Kidney glomerular epithelial cell (primary cell): ENCODE data around the gene RECQL.
"Not testable (repeated sequence)": the region's sequence is repeated elsewhere in the genome, so short reads cannot be mapped to it uniquely, and the experiment has no call there.

Experiments used
- DNase-seq: peaks from one replicate; lab custom pipeline; 2025; lab: John Stamatoyannopoulos, UW

RECQL gene

GRCh38 chr12:21502164-21502496 is 695 bp upstream of the RECQL start:
- DNase-seq = no peak

- no peak for DNase-seq
Measured at GRCh38 chr12:21500786-21501257, 613 bp downstream of the RECQL start.

- DNase-seq = no peak
Measured at GRCh38 chr12:21499765-21500164, 1.7 kb downstream of the RECQL start.

- DNase-seq = no peak
Measured at GRCh38 chr12:21485998-21486397, 15.4 kb downstream of the RECQL start.

- DNase-seq = no peak
Measured at GRCh38 chr12:21483531-21483930, 17.9 kb downstream of the RECQL start.

- DNase-seq = no peak
Measured at GRCh38 chr12:21478756-21479455, 22.5 kb downstream of the RECQL start.

GRCh38 chr12:21476949-21477348 is 24.5 kb downstream of the RECQL start:
- peak; percentile 57 for DNase-seq

GRCh38 chr12:21475552-21475951 is 25.9 kb downstream of the RECQL start:
- DNase-seq = no peak

- no peak for DNase-seq
Measured at GRCh38 chr12:21472197-21472823, 29.1 kb downstream of the RECQL start.

- no peak for DNase-seq
Measured at GRCh38 chr12:21471294-21471693, 30.1 kb downstream of the RECQL start.

GRCh38 chr12:21467334-21467733 is 34.1 kb downstream of the RECQL start:
- DNase-seq = not testable (repeated sequence)

- DNase-seq = no peak
Measured at GRCh38 chr12:21459474-21459873, 42.0 kb downstream of the RECQL start.

- DNase-seq = no peak
Measured at GRCh38 chr12:21456291-21456780, 45.1 kb downstream of the RECQL start.

- DNase-seq = no peak
Measured at GRCh38 chr12:21453312-21453852, 48.1 kb downstream of the RECQL start.

GRCh38 chr12:21451529-21451928 is 49.9 kb downstream of the RECQL start:
- DNase-seq = peak; percentile 41

GRCh38 chr12:21444193-21445146 is 57.0 kb downstream of the RECQL start:
- DNase-seq = no peak

- DNase-seq = no peak
Measured at GRCh38 chr12:21439347-21439746, 62.1 kb downstream of the RECQL start.

GRCh38 chr12:21438643-21439042 is 62.8 kb downstream of the RECQL start:
- no peak for DNase-seq

- DNase-seq = peak; percentile 11
Measured at GRCh38 chr12:21434699-21435098, 66.7 kb downstream of the RECQL start.

GRCh38 chr12:21433525-21433924 is 67.9 kb downstream of the RECQL start:
- no peak for DNase-seq

GRCh38 chr12:21429994-21430393 is 71.4 kb downstream of the RECQL start:
- DNase-seq = no peak

GRCh38 chr12:21428241-21428640 is 73.2 kb downstream of the RECQL start:
- peak; percentile 74 for DNase-seq
